ENCODE data around the gene AASDH.

DNA sequence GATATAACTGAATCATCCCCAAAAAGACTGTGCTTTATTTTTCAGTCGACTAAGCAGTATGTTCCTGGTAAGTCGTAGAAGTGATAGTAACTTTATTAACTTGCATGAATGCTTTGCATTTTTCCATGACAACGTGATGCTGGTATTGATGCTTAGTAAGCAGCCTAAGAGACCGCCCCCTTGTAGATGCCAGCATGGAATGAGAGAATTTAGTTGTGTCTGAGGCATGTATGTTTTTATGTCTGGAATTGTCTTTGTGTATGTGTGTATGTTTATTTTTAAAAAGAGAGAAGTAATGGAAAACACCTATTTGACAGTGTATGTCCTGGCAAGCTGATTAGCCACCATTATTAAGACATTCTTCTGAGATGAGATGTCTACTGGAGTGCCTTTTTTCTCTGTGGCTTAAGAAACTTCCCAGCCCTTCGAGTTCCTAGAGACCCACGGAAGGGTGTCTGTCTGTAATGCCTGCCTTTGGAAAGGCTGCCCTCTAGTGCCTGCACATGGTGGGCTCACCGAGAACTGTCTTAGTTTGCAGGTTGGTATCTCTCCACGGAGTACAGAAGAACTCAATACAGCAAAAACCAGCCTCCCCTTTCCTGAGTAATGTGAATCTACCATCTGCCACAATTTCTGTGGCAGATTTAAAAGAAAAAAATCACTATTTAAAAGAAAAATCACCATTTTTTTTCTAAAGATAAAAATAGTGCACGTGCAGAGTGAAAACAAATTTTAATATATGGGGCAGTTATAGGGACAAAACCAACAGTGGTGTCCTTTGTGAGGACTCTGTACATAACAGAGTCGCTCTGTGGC lies 85.9 kb downstream of the AASDH start:
- TF ChIP-seq EZH2phosphoT487 (IDR thresholded peaks at IDR 0.05; ENCODE audit: borderline replicate concordance, low read length) = no peak
- TF ChIP-seq, protein P1, sequence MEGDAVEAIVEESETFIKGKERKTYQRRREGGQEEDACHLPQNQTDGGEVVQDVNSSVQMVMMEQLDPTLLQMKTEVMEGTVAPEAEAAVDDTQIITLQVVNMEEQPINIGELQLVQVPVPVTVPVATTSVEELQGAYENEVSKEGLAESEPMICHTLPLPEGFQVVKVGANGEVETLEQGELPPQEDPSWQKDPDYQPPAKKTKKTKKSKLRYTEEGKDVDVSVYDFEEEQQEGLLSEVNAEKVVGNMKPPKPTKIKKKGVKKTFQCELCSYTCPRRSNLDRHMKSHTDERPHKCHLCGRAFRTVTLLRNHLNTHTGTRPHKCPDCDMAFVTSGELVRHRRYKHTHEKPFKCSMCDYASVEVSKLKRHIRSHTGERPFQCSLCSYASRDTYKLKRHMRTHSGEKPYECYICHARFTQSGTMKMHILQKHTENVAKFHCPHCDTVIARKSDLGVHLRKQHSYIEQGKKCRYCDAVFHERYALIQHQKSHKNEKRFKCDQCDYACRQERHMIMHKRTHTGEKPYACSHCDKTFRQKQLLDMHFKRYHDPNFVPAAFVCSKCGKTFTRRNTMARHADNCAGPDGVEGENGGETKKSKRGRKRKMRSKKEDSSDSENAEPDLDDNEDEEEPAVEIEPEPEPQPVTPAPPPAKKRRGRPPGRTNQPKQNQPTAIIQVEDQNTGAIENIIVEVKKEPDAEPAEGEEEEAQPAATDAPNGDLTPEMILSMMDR (conservative IDR thresholded peaks at IDR 0.05; ENCODE audit: low read depth, low read length) = peak; percentile 98
- TF ChIP-seq EZH2 (IDR thresholded peaks at IDR 0.05; ENCODE audit: low read length, unreplicated experiment) = no peak
